SK-N-SH treated with all-trans-retinoic acid at 6 μM for 48 hours (cell line): ENCODE measurements around the gene CFAP45.

Experiments
- ATAC-seq: fragments of 200-7000 bp; cut with Tn5 transposase; 3 replicates; pipeline ENCODE4 v1.9.1; 2020; ENCODE audit warnings: mild to moderate bottlenecking, moderate library complexity
- ARNTL ChIP-seq: fragments of 450-650 bp; formaldehyde crosslinking; IDR thresholded peaks from 2 replicates; pipeline ENCODE4 v1.5.0; 2020; ENCODE audit warnings: low read depth, mild to moderate bottlenecking, moderate library complexity, borderline replicate concordance
- BACH2 ChIP-seq: fragments of 250-450 bp; sonication (Bioruptor Pico); IDR thresholded peaks from 2 replicates; pipeline ENCODE4 v1.9.0; 2021; ENCODE audit warnings: mild to moderate bottlenecking, borderline replicate concordance
- CREB5 ChIP-seq: fragments of 250-450 bp; sonication (Bioruptor Pico); IDR thresholded peaks from 2 replicates; pipeline ENCODE4 v1.5.1; 2020; ENCODE audit warnings: low read depth, mild to moderate bottlenecking, moderate library complexity
- CSDC2 ChIP-seq: fragments of 250-450 bp; sonication (Bioruptor Pico); IDR thresholded peaks from 2 replicates; pipeline ENCODE4 v1.5.0; 2020; ENCODE audit warnings: mild to moderate bottlenecking, moderate library complexity
- CSRNP3 ChIP-seq: fragments of 250-450 bp; sonication (Bioruptor Pico); IDR thresholded peaks from 2 replicates; pipeline ENCODE4 v1.5.1; 2021; ENCODE audit warnings: mild to moderate bottlenecking, moderate library complexity
- GLIS3 ChIP-seq: fragments of 250-450 bp; sonication (Bioruptor Pico); IDR thresholded peaks from 2 replicates; pipeline ENCODE4 v1.5.0; 2020; ENCODE audit warnings: mild to moderate bottlenecking, moderate library complexity
- ISL1 ChIP-seq: fragments of 250-450 bp; sonication (Bioruptor Pico); IDR thresholded peaks from 2 replicates; pipeline ENCODE4 v2.1.2; 2022; ENCODE audit warnings: mild to moderate bottlenecking, moderate library complexity
- OSR1 ChIP-seq: fragments of 250-450 bp; sonication (Bioruptor Pico); IDR thresholded peaks from 2 replicates; pipeline ENCODE4 v1.8.0; 2022; ENCODE audit warnings: moderate library complexity, mild to moderate bottlenecking, inconsistent platforms
- PATZ1 ChIP-seq: fragments of 250-450 bp; sonication (Bioruptor Pico); IDR thresholded peaks from 2 replicates; pipeline ENCODE4 v1.8.0; 2020; ENCODE audit warnings: mild to moderate bottlenecking, moderate library complexity, borderline replicate concordance
- POU6F1 ChIP-seq: fragments of 250-450 bp; sonication (Bioruptor Pico); IDR thresholded peaks from 2 replicates; pipeline ENCODE4 v1.8.0; 2021; ENCODE audit warnings: low read depth, mild to moderate bottlenecking, moderate library complexity, borderline replicate concordance
- PPARA ChIP-seq: fragments of 250-450 bp; sonication (Bioruptor Pico); IDR thresholded peaks from 2 replicates; pipeline ENCODE4 v1.5.0; 2020; ENCODE audit warnings: mild to moderate bottlenecking, borderline replicate concordance
- SNAI2 ChIP-seq: fragments of 250-450 bp; sonication (Bioruptor Pico); IDR thresholded peaks from 2 replicates; pipeline ENCODE4 v1.5.0; 2020; ENCODE audit warnings: mild to moderate bottlenecking, moderate library complexity
- TCF4 ChIP-seq: fragments of 250-450 bp; sonication (Bioruptor Pico); IDR thresholded peaks from 2 replicates; pipeline ENCODE4 v1.8.0; 2021; ENCODE audit warnings: mild to moderate bottlenecking, moderate library complexity, borderline replicate concordance
- TSHZ2 ChIP-seq: fragments of 250-450 bp; sonication (Bioruptor Pico); IDR thresholded peaks from 2 replicates; pipeline ENCODE4 v1.5.0; 2020; ENCODE audit warnings: mild to moderate bottlenecking, moderate library complexity
- ZC3H10 ChIP-seq: fragments of 250-450 bp; sonication (Bioruptor Pico); IDR thresholded peaks from 2 replicates; pipeline ENCODE4 v1.5.1; 2021; ENCODE audit warnings: mild to moderate bottlenecking, moderate library complexity
- ZFP3 ChIP-seq: fragments of 250-450 bp; sonication (Bioruptor Pico); IDR thresholded peaks from 2 replicates; pipeline ENCODE4 v1.5.0; 2020; ENCODE audit warnings: mild to moderate bottlenecking, moderate library complexity
- ZFP30 ChIP-seq: fragments of 450-650 bp; formaldehyde crosslinking; IDR thresholded peaks from 2 replicates; pipeline ENCODE4 v1.5.0; 2022; ENCODE audit warnings: mild to moderate bottlenecking, moderate library complexity
- ZNF70 ChIP-seq: fragments of 450-650 bp; formaldehyde crosslinking; IDR thresholded peaks from 2 replicates; pipeline ENCODE4 v1.5.0; 2020; ENCODE audit warnings: mild to moderate bottlenecking, moderate library complexity
- ZNF8 ChIP-seq: fragments of 450-650 bp; formaldehyde crosslinking; IDR thresholded peaks from 2 replicates; pipeline ENCODE4 v1.5.0; 2020; ENCODE audit warnings: mild to moderate bottlenecking, moderate library complexity

Gene CFAP45

GRCh38 chr1:159897962-159898361 is 2.0 kb downstream of the CFAP45 start:
- TF ChIP-seq PATZ1 (CRISPR knock-in tag): no peak
- TF ChIP-seq TCF4 (CRISPR knock-in tag): no peak
- no peak for TF ChIP-seq BACH2
- TF ChIP-seq CSRNP3 (CRISPR knock-in tag): no peak
- TF ChIP-seq CSDC2 (CRISPR knock-in tag): no peak
- no peak for TF ChIP-seq ZNF8 (CRISPR knock-in tag)
- TF ChIP-seq GLIS3 (CRISPR knock-in tag): no peak
- no peak for TF ChIP-seq ISL1 (CRISPR knock-in tag)
- TF ChIP-seq POU6F1 (CRISPR knock-in tag): no peak
- TF ChIP-seq ZNF70 (CRISPR knock-in tag): no peak
- TF ChIP-seq ARNTL (CRISPR knock-in tag): no peak
- TF ChIP-seq OSR1 (CRISPR knock-in tag): no peak
- no peak for ATAC-seq

- ATAC-seq: no peak
- TF ChIP-seq PATZ1 (CRISPR knock-in tag) (no peak), ZNF70 (CRISPR knock-in tag) (no peak), SNAI2 (CRISPR knock-in tag) (no peak), ARNTL (CRISPR knock-in tag) (no peak), ZC3H10 (CRISPR knock-in tag) (no peak), CSDC2 (CRISPR knock-in tag) (no peak), TCF4 (CRISPR knock-in tag) (no peak), ZFP30 (no peak), OSR1 (CRISPR knock-in tag) (no peak), ISL1 (CRISPR knock-in tag) (no peak), ZFP3 (no peak), CREB5 (CRISPR knock-in tag) (no peak)
Measured at GRCh38 chr1:159896546-159896930, 3.4 kb downstream of the CFAP45 start.

GRCh38 chr1:159895836-159896545 is 4.0 kb downstream of the CFAP45 start:
- no peak for TF ChIP-seq ZFP30
- no peak for TF ChIP-seq POU6F1 (CRISPR knock-in tag)
- TF ChIP-seq SNAI2 (CRISPR knock-in tag): no peak
- TF ChIP-seq ZNF70 (CRISPR knock-in tag): no peak
- TF ChIP-seq GLIS3 (CRISPR knock-in tag): no peak
- no peak for TF ChIP-seq OSR1 (CRISPR knock-in tag)
- no peak for TF ChIP-seq ZC3H10 (CRISPR knock-in tag)
- TF ChIP-seq CSDC2 (CRISPR knock-in tag): no peak
- no peak for TF ChIP-seq TSHZ2 (CRISPR knock-in tag)
- TF ChIP-seq PPARA (CRISPR knock-in tag): no peak
- ATAC-seq: no peak
